ENCODE measurements around the gene EPHB2. TPM values are rescaled to one million over a fixed set of nuclear protein-coding genes. Genes with fewer than 3 reads are reported as not detected.

EPHB2 gene
- total and polyA plus RNA-seq, 2 donors (not counting 3 experiments of a cell fraction or from before 2014, with no cell fraction given) = 50.8 to 69.1 TPM

DNA sequence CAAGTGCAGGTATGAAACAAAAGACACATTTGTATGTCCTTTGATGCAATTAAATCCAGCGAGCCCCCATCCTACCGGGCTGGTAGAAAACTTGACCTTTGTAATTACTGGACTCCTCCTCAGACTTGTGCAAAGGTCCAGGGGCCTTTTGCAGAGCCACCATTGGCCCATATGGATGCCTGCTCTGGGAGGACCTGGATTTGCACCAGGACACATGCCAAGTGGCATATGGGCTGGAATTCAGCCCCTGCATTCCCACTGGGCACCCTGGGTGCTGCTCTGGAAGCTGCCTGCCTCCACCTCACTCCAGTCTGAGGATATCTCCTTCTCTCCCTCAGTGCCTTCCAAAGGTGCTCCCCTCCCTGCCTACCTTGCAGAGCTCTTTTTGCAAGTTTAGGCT lies 226.0 kb downstream of the EPHB2 start:
- Histone ChIP-seq H3K79me2 (ENCODE audit: control insufficient read depth, insufficient read depth, low read length) (no peaks in the 10 kb centered on the region), H3K4me2 (ENCODE audit: insufficient read depth, low read length) (no peak overlapping the region), H3K9me1 (replicated peaks; ENCODE audit: control insufficient read depth, extremely low read depth, insufficient read depth, low read length) (no peaks in the 10 kb centered on the region), H3K27me3 (ENCODE audit: control insufficient read depth in 2 of 2, insufficient read depth in 2 of 2, low read length in 2 of 2) (peaks cover 0 to 14% of the 10 kb centered on the region in 2 experiments), H3K9ac (replicated peaks; ENCODE audit: extremely low read depth, insufficient read depth, low read length) (no peak overlapping the region), H3K36me3 (ENCODE audit: control insufficient read depth in 2 of 2, extremely low read depth in 1 of 2, insufficient read depth in 2 of 2, low read length in 2 of 2) (no peaks in the 10 kb centered on the region), H2AFZ (ENCODE audit: low read depth, low read length) (no peak overlapping the region), H4K20me1 (replicated peaks; ENCODE audit: control insufficient read depth, extremely low read depth, insufficient read depth, low read length) (no peaks in the 10 kb centered on the region), H3K27ac (ENCODE audit: insufficient read depth, low read depth, low read length) (no peak overlapping the region), H3K4me1 (ENCODE audit: control insufficient read depth, extremely low read depth, insufficient read depth, low read length) (no peaks in the 10 kb centered on the region), H3K4me3 (replicated peaks in 1 of 3; ENCODE audit: insufficient read depth in 1 of 3, low read depth in 1 of 3, low read length in 3 of 3) (no peak overlapping the region), H3K9me3 (replicated peaks; ENCODE audit: control insufficient read depth, insufficient read depth, low read length) (no peaks in the 10 kb centered on the region)
- FAIRE-seq (no peak), DNase-seq (ENCODE audit: low read depth, low spot score) (no peak)
- ChIA-PET POLR2A (no interaction called here), CTCF (interaction anchor here (0.7 to 1.3 kb wide), 3 partner anchors 27 to 698 kb away, joined by 3 to 4 read pairs (median 4); no protein-coding TSS in a partner anchor)
- intact Hi-C loops (cut with micrococcal nuclease) = no loop called here
- dilution Hi-C loops (cut with MboI; ENCODE audit: extremely low pct_ligation_motif_present, low sequenced_read_pairs) = no loop called here
- BruUV-seq (replicated peaks) = no TSS peak
- TF ChIP-seq MYC (IDR thresholded peaks at IDR 0.05; ENCODE audit: low read depth, low read length) (no peak), JUN (IDR thresholded peaks at IDR 0.05; ENCODE audit: borderline replicate concordance, insufficient read depth, insufficient read length, low read depth) (no peak), FOS (IDR thresholded peaks at IDR 0.05; ENCODE audit: borderline replicate concordance, insufficient read depth, low read length) (no peak), EZH2 (IDR thresholded peaks at IDR 0.05; ENCODE audit: borderline replicate concordance, low read depth, low read length, severe bottlenecking) (no peak), POLR2A (IDR thresholded peaks at IDR 0.05; ENCODE audit: low read depth, low read length) (no peak), GATA2 (IDR thresholded peaks at IDR 0.05; ENCODE audit: insufficient read depth, insufficient read length, low read depth, low read length) (no peak), POLR2AphosphoS5 (IDR thresholded peaks at IDR 0.05; ENCODE audit: insufficient read depth, low read depth, low read length) (no peak)
- TF ChIP-seq, protein P1, sequence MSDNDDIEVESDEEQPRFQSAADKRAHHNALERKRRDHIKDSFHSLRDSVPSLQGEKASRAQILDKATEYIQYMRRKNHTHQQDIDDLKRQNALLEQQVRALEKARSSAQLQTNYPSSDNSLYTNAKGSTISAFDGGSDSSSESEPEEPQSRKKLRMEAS (IDR thresholded peaks at IDR 0.05; ENCODE audit: insufficient read depth, insufficient read length) = no peak
- TF ChIP-seq, protein P2, sequence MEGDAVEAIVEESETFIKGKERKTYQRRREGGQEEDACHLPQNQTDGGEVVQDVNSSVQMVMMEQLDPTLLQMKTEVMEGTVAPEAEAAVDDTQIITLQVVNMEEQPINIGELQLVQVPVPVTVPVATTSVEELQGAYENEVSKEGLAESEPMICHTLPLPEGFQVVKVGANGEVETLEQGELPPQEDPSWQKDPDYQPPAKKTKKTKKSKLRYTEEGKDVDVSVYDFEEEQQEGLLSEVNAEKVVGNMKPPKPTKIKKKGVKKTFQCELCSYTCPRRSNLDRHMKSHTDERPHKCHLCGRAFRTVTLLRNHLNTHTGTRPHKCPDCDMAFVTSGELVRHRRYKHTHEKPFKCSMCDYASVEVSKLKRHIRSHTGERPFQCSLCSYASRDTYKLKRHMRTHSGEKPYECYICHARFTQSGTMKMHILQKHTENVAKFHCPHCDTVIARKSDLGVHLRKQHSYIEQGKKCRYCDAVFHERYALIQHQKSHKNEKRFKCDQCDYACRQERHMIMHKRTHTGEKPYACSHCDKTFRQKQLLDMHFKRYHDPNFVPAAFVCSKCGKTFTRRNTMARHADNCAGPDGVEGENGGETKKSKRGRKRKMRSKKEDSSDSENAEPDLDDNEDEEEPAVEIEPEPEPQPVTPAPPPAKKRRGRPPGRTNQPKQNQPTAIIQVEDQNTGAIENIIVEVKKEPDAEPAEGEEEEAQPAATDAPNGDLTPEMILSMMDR (IDR thresholded peaks at IDR 0.05; ENCODE audit: extremely low read depth in 1 of 2, insufficient read depth in 1 of 2, low read depth in 1 of 2, low read length in 2 of 2) = no peak
